NOMO-1 treated with DMSO at 0.1 percent for 48 hours (cell line): ENCODE data around the gene RFX5.
"Not testable (repeated sequence)": the region's sequence is repeated elsewhere in the genome, so short reads cannot be mapped to it uniquely, and the experiment has no call there.

Experiments
- DNase-seq: peaks from one replicate; lab custom pipeline; 2025; ENCODE audit not compliant: unreplicated experiment; lab: John Stamatoyannopoulos, UW

Gene RFX5

DNA sequence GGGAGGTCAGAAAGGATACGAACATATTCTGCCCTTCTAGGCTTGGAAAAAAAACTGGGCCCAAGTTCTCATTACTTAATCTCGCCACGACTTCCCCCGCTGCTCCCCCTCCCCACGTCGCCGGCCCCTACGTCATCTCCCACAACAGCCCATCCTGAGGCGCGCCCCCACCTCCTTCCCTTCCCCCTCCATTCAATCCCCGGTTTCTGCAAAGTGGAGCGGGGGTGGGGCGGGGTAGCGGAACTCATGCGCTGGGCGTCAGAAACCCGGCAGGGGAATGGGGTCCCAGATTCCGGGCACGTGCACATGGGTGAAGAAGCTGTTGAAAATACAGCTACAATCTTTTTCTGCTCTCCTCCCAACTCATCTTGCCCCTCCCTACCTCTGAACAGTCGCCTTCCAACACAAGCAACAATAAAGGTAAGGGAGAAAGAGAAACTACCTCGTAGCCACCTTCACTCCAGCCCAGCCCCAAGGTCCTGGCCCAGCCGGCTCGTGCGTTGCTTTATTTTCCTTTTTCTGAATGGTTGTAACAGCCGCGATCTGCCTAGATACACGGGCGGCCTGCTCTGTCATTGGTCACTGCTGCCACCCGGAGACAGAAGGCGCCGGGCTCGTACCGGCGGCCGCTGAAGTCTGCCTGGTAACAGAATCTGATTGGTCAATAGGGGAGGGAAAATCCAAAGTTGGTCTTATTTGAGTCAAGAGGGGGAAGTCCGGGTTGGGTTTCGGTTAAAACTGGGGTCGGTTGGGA is at the start of gene RFX5:
Gene RFX5, minus strand, starts transcription at position 484 of the 754 bp plus-strand sequence. CDS start 932 bp downstream, outside the sequence.
- peak; percentile 99 for DNase-seq

DNA sequence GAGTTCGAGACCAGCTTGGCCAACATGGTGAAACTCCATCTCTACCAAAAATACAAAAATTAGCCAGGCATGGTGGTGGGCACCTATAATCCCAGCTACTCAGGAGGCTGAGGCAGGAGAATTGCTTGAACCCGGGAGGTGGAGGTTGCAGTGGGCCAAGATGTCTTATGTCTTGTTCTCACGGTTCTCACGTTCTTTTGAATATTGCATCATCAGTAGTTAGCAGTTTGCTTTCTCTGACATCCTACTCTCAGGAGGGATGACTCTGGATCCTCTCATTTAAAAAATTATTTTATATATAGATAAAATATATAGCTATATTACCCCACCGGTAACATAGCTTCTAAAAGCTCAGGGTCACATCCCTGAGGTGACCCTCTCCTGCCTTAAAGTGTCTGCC is 49.2 kb upstream of the RFX5 start:
- DNase-seq, result not testable (repeated sequence)

DNA sequence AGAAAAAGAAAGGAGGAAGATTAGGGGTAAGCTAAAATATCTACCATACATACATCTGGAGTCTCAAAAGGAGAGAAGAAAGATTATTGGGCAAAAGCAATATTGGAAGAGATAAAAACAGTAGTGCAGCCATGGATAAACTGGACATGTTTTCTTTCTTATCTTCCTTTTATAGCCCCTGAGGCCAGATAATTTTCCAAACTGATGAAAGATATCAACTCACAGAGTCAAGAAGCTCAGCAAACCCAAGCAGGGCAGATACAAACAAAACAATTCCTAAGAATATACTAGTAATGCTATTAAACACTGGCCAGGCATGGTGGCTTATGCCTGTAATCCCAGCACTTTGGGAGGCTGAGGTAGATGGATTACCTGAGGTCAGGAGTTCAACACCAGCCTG is 46.5 kb upstream of the RFX5 start:
- DNase-seq, result no peak

DNA sequence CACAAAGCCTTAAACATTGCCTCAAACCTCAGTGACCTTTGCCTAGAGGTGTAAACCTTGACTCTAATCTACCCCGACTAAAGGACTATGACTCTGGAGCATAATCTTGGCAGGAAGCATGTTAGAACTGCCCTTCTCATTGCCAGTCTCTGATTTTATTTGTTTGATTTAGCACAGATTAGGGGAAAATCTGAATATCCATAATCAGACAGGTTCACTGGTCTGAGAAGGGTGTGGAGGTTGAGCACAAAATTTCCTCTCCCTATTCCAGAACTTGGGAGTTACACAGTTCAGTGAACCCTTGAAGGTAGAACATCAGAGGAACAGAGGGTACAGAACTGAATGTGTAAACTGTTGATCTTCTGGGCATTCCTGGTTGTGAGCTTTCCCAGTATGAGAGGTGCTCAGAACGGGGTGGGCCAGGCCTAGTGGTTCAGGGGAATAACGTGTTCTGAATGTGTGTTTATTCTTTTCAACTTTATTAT is 44.1 kb upstream of the RFX5 start:
- no peak for DNase-seq

DNA sequence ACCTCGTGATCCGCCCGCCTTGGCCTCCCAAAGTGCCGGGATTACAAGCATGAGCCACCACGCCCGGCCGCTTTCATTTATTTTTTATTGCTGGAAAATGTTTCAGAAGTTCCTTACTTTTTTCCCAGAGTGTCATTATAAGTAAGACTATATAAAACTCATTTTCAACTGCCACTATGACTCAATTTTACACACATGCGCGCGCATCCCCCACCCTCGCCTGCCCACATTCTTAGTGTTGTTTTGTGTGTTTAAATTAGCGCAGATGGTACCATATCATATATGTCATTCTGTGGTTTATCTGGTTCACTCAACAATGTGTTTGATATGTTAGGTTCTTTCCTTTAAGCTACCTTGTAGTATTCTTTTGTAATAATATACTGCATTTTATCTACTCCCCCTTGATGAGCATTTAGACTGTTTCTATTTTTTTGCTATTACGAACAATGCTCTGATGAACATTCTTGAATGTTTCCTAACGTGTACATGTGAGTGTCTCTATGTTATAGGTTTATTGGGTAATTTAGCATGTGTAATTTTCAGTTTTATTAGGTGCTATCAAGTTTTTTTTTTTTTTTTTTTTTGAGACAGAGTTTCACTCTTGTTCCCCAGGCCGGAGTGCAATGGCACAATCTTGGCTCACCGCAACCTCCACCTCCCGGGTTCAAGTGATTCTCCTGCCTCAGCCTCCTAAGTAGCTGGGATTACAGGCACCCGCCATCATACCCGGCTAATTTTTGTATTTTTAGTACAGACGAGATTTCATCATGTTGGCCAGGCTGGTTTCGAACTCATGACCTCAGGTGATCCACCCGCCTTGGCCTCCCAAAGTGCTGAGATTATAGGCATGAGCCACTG is 43.4 kb upstream of the RFX5 start:
- DNase-seq, result not testable (repeated sequence)

DNA sequence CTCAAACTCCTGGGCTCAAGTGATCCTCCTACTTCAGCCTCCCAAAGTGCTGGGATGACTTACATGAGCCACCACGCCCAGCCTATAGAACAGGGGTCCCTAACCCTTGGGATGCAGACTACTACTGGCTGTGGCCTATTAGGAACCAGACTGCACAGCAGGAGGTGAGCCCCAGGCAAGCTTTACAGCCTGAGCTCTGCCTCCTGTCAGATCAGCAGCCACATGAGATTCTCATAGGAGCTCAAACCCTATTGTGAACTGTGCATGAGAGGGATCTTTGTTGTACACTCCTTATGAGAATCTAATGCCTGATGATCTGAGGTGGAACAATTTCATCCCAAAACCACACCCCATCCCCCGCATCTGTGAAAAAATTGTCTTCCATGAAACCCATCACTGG is 39.0 kb upstream of the RFX5 start:
- no peak for DNase-seq

DNA sequence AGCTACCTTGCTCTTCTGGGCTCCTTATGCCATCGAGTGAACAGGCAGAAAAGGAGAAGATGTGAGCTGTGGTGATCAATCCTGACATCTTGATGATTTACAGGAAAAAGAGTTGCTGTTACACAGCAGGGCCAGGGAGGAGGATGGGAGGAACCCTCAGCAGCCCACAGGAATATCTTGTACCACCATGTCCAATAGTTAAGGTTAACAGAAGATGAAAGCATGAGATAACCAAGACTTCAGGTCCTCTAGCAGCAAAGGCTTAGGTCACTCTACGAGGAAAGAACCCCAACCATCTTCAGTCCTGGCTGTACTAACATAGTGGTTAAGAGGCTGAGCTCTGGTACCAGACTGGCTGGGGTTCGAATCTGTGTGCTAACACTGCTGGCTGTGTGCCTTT is 37.5 kb upstream of the RFX5 start:
- DNase-seq, result no peak

DNA sequence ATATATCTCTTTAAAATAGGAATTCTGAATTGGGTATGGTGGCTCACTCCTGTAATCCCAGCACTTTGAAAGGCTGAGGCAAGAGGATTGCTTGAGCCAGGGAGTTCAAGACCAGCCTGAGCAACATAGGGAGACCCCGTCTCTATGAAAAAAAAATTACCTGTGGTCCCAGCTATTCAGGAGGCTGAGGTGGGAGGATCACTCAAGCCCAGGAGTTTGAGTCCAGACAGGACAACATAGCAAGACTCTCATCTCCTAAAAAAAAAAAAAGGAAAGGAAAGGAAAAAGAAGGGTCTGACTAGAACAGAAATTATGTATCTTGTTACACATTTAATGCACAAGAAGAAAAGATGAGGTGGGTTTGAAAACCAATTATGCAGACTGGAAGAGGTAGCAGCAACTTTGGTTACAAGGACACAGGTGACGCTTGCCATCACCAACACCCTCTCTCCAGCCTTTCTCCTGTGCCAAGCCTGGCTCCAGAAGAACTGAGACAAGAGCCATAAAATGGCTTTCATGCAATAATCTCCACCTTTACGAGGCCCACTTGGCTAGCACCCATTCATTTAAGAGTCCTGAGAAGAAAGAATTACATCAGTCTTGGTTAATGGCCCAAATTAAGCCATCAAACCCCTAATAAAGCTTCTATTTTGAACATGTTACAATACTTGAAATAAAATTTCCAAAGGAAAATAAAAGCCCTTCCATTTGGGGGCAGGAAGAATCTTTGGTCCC is 30.3 kb upstream of the RFX5 start:
- no peak for DNase-seq

DNA sequence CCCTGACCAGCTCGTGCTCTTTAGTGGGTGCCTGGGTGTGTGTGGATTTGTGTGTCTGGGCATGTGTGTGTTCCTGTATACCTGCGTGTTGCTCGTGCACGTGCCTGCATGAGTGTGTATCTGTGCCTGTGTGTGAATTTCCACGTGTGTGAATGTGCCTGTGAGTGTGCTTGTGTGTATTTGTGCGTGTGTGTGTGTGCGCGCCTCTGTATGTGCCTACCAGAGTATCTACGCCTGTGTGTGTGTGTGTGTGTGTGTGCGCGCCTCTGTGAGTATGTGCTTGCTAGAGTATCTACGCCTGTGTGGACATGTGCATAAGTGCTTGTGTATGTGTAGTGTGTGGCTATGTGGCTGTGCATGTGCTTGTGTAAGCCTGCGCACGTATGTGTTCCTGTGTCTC is 26.1 kb upstream of the RFX5 start:
- DNase-seq, result no peak

DNA sequence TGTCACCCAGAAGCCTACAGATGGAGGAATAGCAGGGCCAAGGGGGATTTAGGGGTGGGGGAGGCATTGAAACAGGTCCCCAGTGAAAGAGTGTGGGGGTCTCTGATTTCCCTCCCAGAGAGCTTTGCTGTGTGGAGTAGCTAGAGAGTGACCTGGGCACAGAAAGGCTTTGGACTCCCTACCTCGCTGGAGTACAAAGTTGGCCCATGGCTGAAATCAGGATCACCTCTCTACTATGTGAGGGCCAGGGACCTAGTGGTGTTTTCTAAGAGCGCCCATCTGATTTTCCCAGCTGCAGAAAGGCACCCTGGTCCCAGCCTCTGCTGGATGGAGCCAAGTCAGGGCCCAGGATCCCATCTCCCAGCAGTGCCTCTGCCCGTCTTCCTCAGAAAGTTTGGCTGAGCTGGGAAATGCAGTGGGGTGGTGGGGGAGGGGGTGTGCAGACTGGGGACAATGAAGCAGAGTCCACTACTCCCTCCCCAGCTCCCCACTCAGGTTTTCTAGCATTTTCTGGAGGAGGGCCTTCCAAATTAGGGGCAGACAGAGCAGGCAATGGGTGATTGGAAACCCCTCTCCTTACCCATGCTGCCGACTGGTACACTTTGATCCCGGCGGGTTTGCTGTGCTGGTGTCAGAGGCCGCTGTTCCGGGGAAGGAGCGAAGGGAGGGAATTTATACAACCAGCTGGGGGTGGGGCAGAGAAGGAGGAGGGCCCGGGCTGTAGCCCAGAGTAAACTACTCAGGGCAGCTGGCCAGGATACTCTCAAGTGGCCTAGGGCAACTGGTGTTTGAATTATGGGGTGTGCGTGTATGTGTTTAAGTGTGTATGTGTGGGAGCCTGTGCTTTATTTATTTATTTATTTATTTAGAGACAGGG is 25.2 kb upstream of the RFX5 start, which contains the start of gene SELENBP1:
Gene SELENBP1, minus strand, starts transcription at position 648 of the 877 bp plus-strand sequence. Its CDS starts 64 bp downstream, at position 584.
- DNase-seq, result no peak

DNA sequence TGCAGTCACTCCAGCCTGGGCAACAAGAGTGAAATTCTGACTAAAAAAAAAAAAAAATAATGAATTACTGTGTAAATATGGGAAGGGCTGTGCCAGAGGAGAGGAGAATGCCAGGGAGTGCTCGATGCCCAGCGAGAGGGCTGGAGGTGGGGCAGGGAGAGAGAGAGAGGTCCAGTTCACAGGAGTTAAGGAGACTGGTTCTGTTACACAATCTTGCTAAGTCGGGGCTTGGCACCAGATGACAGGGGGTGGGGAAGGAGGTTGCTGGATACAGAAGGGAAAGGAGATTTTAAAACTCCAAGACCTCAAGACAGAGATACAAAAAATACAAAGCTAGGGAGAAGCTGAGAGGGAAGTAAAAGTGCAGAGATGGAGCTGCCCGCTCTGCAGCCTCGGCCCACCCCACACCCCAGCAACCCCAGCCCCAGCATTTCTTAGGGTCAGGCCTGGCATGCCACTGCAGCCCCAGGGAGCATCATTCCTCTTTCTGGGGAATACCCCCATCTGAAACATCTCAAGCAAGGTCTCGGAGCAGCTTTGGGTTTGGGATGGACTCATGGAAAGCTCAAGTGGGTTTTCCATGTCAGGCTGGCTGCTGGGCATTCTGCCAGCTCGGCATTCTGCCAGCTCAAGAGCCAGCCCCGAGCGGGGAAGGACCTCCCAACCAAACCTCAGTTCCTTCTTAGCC is 24.5 kb upstream of the RFX5 start:
- no peak for DNase-seq

DNA sequence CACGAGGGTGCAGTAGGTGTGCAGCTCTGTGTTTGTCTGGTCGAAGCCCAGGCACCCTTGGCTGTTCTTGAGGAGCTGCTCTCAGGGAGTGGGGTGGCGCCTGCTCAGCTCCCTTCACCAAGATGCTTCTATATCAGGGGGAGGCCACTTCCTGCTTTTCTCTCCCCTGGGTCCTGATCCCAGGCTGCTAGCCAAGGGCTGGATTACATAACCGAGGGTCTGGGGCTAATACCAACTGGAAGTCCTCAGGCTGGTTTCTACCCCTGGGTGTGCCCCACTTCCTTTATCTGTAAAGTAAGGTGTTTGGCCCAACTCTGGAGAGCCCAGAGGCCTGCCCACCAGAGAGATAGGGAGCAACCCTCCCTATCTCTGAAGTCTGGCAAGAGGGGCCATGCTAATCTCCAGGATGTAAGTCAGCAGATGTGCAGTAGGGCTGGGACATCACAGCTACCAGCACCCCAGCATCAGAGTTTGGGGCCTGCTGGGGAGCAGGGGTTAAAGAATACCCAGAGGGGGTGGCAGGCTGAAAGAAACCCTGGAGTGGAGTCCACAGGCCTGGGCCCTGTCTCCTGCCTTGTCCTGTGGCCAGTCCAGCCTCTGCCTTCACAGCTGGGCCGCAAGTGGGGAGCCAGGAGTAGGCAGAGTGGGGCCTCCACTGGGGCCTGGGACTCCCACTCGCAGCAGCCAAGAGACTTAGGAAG is 23.3 kb upstream of the RFX5 start:
- peak; percentile 38 for DNase-seq

DNA sequence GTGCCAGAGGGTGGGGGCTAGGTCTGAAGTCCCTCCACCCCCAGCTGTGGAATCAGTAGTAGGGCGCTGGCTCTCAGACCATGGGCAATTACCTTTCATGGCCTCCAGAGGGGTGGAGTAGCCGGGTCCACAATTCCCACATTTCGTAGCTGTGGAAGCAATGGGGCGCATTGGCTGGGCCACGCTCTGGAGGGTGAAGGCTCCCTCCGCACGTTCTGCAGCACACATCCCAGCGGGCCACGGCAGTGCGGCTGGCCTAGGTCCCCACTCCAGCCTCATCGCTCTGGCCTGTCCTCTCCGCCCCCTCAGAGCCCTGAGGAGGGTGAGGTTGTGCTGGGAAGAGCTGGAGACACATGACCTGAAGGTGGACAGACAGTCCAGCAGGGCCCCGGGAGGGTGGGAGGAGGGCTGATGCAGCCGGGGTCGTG is 22.6 kb upstream of the RFX5 start:
- no peak for DNase-seq

DNA sequence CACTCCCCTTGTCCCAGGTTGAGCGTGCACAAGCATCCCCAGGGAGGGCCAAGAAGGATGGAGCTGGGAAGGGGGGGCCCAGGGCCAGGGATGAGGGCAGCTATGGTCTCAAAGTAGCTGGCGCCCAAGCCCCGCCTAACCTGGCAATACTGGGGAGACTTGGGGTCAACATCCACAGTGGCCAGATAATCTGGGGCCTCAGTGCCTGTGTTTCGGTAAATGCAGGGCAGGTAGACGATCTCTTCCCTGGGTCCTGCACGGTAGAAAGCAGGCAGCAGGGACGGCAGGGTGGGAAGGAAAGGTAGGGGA is 22.2 kb upstream of the RFX5 start:
- no peak for DNase-seq

DNA sequence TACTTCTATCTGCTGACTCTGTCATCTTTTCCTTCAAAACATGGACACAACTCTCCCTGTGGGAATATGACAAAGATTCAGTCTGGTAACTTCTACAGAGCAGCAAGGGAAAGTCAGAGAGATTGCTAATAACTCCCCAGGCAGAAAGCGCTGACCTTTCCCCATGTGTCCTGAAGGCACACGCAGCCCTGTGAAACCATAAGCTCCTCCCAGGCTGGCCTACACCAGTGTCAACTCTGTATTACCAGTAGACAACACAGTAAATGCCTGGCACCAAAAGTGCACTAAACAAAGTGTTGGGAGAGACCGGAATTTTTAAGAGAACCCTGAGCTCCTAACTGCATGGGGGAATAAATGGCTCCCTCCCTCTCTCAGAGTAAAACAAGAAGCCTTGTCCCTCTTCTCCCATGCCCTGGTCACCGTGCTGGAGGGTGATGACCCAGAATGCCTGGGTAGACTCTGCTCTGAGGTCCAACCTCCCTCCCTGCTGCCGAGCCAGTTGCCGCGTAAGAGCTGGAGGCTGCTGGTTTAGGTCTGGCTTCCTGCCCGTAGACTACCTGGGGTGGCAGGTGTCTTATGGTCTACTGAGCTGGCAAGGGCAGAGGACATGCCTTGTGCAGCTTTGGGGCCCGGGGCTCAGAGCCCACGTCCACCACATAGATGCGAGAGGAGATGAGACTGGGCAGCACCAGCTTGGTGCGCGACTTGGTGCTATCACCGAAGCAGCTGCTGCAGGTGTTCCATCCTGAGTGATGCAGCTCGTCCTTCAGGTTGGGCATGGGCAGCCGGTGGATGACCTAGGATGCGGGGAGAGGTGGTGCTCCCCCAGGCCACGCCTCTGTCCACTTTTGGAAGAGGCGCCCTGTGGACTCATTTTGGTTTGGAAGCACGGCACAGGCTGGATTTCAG is 21.6 kb upstream of the RFX5 start:
- no peak for DNase-seq

DNA sequence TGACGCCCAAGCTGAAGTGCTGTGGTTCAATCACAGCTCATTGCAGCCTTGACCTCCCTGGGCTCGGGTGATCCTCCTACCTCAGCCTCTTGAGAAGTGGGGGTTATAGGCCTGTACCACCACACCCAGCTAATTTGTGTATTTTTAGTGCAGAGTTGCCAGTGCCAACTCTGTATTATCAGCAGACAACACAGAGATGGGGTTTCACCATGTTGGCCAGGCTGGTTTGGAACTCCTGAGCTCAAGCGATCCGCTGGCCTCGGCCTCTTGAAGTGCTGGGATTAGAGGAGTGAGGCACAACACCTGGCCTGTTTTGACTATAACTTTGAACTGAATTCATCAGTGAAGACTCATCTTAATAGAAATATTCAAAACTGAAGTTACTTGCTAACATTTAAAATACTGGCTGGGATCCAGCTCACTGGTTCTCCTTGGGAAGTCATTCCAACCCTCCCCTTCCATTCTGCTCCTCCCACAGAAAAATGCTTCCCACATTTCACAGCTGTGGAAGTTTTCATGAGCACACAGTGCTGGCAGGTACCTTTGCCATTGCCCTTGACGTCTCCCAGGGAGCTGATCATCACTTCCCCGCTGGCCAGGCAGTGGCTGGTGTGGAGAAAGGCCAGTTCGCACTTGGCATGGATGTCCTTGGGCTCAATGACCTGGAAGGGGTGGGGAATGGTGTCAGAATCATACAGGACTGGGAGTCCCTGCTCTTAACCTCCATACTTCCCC is 20.8 kb upstream of the RFX5 start:
- DNase-seq, result no peak

DNA sequence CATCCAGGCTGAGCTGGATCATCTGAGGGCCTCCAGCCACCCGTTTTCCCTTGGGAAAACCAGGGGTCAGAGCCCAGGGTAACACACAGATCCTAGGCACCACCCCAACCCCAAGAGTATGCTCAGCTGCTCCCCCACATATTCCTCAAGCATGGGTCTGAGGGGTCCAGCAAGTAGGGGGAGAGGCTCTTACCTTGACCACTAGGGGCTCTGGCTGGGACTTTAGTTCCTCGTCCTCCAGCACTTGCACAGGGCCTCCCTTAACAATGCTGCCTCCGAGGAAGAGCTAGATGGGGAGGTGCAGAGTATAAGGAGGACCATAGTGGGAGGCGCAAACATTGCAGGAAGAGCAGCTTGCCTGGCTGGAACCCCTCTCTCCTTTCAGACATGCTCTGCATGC is 17.9 kb upstream of the RFX5 start:
- DNase-seq, result no peak
